Tibial nerve (tissue), 4 donors: ENCODE data around the gene FRK. TPM values are rescaled to one million over a fixed set of nuclear protein-coding genes. Genes with fewer than 3 reads are reported as not detected.

Experiments used
- DNase-seq, 2 donors: peaks; one replicate each; pipeline ENCODE4 v3.0.0-alpha.2; 2019; ENCODE audit warnings: low spot score in 2 of 2
- H3K27ac ChIP-seq, 4 donors: fragments of 200-600 bp; sonication (generic) in 3 of 4; one replicate each; pipeline ENCODE4 v1.5.1; 2017 to 2019; ENCODE audit warnings: mild to moderate bottlenecking in 1 of 4
- H3K27me3 ChIP-seq, 2 donors: fragments of 200-600 bp; sonication (generic) in 1 of 2; one replicate each; pipeline versions ENCODE4 v1.5.1 to v1.6.0; 2017 to 2019
- H3K36me3 ChIP-seq, 3 donors: fragments of 200-600 bp; sonication (generic); one replicate each; pipeline ENCODE4 v1.5.1; 2018 to 2019
- H3K4me1 ChIP-seq, 4 donors: fragments of 200-600 bp; sonication (generic) in 3 of 4; one replicate each; pipeline ENCODE4 v1.5.1; 2017 to 2019
- H3K4me3 ChIP-seq, 4 donors: fragments of 200-600 bp; sonication (generic) in 3 of 4; one replicate each; pipeline ENCODE4 v1.5.1; 2017 to 2019; ENCODE audit warnings: mild to moderate bottlenecking in 1 of 4, moderate library complexity in 1 of 4
- H3K9me3 ChIP-seq, 4 donors: fragments of 200-600 bp; sonication (generic) in 3 of 4; one replicate each; pipeline ENCODE4 v1.5.1; 2017 to 2019
- CTCF ChIP-seq, 5 experiments: fragments of 200-600 bp in 3 of 5; fragments of 450-650 bp in 2 of 5; sonication (generic) in 3 of 5; IDR thresholded peaks; one replicate each; pipeline ENCODE4 v1.5.1; 2016 to 2019; ENCODE audit warnings: antibody characterized with exemption in 5 of 5, mild to moderate bottlenecking in 3 of 5, moderate library complexity in 2 of 5
- EP300 ChIP-seq, 2 donors: sonication (generic); formaldehyde crosslinking; IDR thresholded peaks; one replicate each; pipeline ENCODE4 v1.6.1; 2017; ENCODE audit warnings: antibody characterized with exemption in 2 of 2, mild to moderate bottlenecking in 1 of 2
- POLR2A ChIP-seq, 2 donors: fragments of 450-650 bp; IDR thresholded peaks; one replicate each; pipeline ENCODE4 v1.6.1; 2017; ENCODE audit warnings: antibody characterized with exemption in 2 of 2, mild to moderate bottlenecking in 2 of 2, moderate library complexity in 2 of 2
- WGBS, 2 donors: methylation state at CpG; one replicate each; pipeline ENCODE4 v1.1.5; 2018; 5-methylcytosine and 5-hydroxymethylcytosine counted together
- total RNA-seq, 4 donors: library from RNA; depleted of rRNA; stranded (reverse); fragments of >200 nt; gene quantifications; one replicate each; pipeline ENCODE4 v1.1.0, GENCODE V29; 2016

The FRK gene
- total RNA-seq, 4 donors from 2014 or later, result 0.78 to 1.3 (median 0.97) TPM

- H3K4me3 ChIP-seq, result no peak overlapping the region
- 94 to 96% methylated on average over 2 of the region's 2 CpGs for WGBS, 2 donors
- no peaks in the 10 kb centered on the region for H3K27me3 ChIP-seq
- H3K9me3 ChIP-seq, result no peaks in the 10 kb centered on the region
- no peaks in the 10 kb centered on the region for H3K36me3 ChIP-seq
- no peak overlapping the region for H3K27ac ChIP-seq
- TF ChIP-seq CTCF (IDR thresholded peaks at IDR 0.05) (no peak), EP300 (IDR thresholded peaks at IDR 0.05) (no peak), POLR2A (IDR thresholded peaks at IDR 0.05) (no peak)
- DNase-seq, result no peak
- no peaks in the 10 kb centered on the region for H3K4me1 ChIP-seq
These were observed 14.2 kb upstream of the FRK start for GRCh38 chr6:116074732-116075390.

GRCh38 chr6:116073765-116074440, 13.2 kb upstream of the FRK start:
- no peak overlapping the region for H3K27ac ChIP-seq
- no peak overlapping the region for H3K4me3 ChIP-seq
- H3K36me3 ChIP-seq, result no peaks in the 10 kb centered on the region
- no peaks in the 10 kb centered on the region for H3K9me3 ChIP-seq
- TF ChIP-seq POLR2A (IDR thresholded peaks at IDR 0.05) (no peak), CTCF (IDR thresholded peaks at IDR 0.05) (no peak), EP300 (IDR thresholded peaks at IDR 0.05) (no peak)
- no peaks in the 10 kb centered on the region for H3K27me3 ChIP-seq
- H3K4me1 ChIP-seq, result no peaks in the 10 kb centered on the region
- no peak for DNase-seq
- 63 to 70% methylated on average over 2 of the region's 2 CpGs for WGBS, 2 donors

GRCh38 chr6:116072368-116072767, 11.7 kb upstream of the FRK start:
- no peaks in the 10 kb centered on the region for H3K4me1 ChIP-seq
- H3K4me3 ChIP-seq, result no peak overlapping the region
- DNase-seq, result no peak
- TF ChIP-seq CTCF (IDR thresholded peaks at IDR 0.05) (no peak), POLR2A (IDR thresholded peaks at IDR 0.05) (no peak), EP300 (IDR thresholded peaks at IDR 0.05) (no peak)
- H3K27me3 ChIP-seq, result no peaks in the 10 kb centered on the region
- H3K27ac ChIP-seq, result no peak overlapping the region
- H3K36me3 ChIP-seq, result no peaks in the 10 kb centered on the region
- H3K9me3 ChIP-seq, result no peaks in the 10 kb centered on the region
- 42 to 71% methylated on average over 1 of the region's 1 CpG for WGBS, 2 donors

GRCh38 chr6:116070616-116071389, 10.1 kb upstream of the FRK start:
- no peaks in the 10 kb centered on the region for H3K27me3 ChIP-seq
- H3K9me3 ChIP-seq, result no peaks in the 10 kb centered on the region
- 53 to 59% methylated on average over 2 of the region's 2 CpGs for WGBS, 2 donors
- no peak overlapping the region for H3K4me3 ChIP-seq
- no peaks in the 10 kb centered on the region for H3K4me1 ChIP-seq
- DNase-seq, result no peak
- H3K27ac ChIP-seq, result no peak overlapping the region
- no peak for TF ChIP-seq EP300 (IDR thresholded peaks at IDR 0.05)
- no peak for TF ChIP-seq CTCF (IDR thresholded peaks at IDR 0.05)
- TF ChIP-seq POLR2A (IDR thresholded peaks at IDR 0.05), result no peak
- no peaks in the 10 kb centered on the region for H3K36me3 ChIP-seq

GRCh38 chr6:116070101-116070500, 9.4 kb upstream of the FRK start:
- no peak overlapping the region for H3K27ac ChIP-seq
- no peaks in the 10 kb centered on the region for H3K27me3 ChIP-seq
- H3K9me3 ChIP-seq, result no peaks in the 10 kb centered on the region
- 92 to 100% methylated on average over 1 of the region's 1 CpG for WGBS, 2 donors
- H3K4me1 ChIP-seq, result no peaks in the 10 kb centered on the region
- H3K4me3 ChIP-seq, result no peak overlapping the region
- no peaks in the 10 kb centered on the region for H3K36me3 ChIP-seq
- DNase-seq, result no peak
- TF ChIP-seq EP300 (IDR thresholded peaks at IDR 0.05) (no peak), POLR2A (IDR thresholded peaks at IDR 0.05) (no peak), CTCF (IDR thresholded peaks at IDR 0.05) (no peak)
